GM10248 (cell line): ENCODE data around the gene SPECC1L.

Experiments used
- CTCF ChIA-PET: fragments of 300-600 bp; sonication (Branson Sonifier 250); formaldehyde crosslinking; extraction: SDS; loops from one replicate; lab custom pipeline; 2021; ENCODE audit warnings: antibody characterized with exemption; lab: Yijun Ruan, JAX
- POLR2A ChIA-PET: fragments of 350-650 bp; sonication (Branson Sonifier 250); formaldehyde crosslinking; extraction: SDS; loops from one replicate; lab custom pipeline; 2020; ENCODE audit warnings: antibody characterized with exemption; lab: Yijun Ruan, JAX
- DNase-seq: peaks from one replicate; pipeline ENCODE4 v3.0.0; 2012; ENCODE audit errors: extremely low spot score
- CTCF ChIP-seq: IDR thresholded peaks from 2 replicates; pipeline ENCODE4 v1.5.1; 2012; ENCODE audit warnings: mild to moderate bottlenecking, low read depth; ENCODE audit errors: extremely low read depth, missing control alignments, control extremely low read depth

Gene SPECC1L

GRCh38 chr22:24441406-24442351, 171.0 kb downstream of the SPECC1L start:
- TF ChIP-seq CTCF, result no peak
- DNase-seq, result no peak
- CTCF ChIA-PET, result interaction anchor here (1.2 to 1.5 kb wide), 4 partner anchors 9 to 61 kb away, joined by 3 to 4 read pairs (median 3); no protein-coding TSS in a partner anchor
- POLR2A ChIA-PET, result no interaction called here

- ChIA-PET CTCF (interaction anchor here (1.2 to 1.5 kb wide), 3 partner anchors 10 to 39 kb away, joined by 3 to 4 read pairs (median 3); no protein-coding TSS in a partner anchor), POLR2A (no interaction called here)
- DNase-seq, result no peak
- no peak for TF ChIP-seq CTCF
Measured at GRCh38 chr22:24442352-24442744, 171.7 kb downstream of the SPECC1L start.

- no peak for TF ChIP-seq CTCF
- ChIA-PET CTCF (interaction anchor here (0.8 to 1.3 kb wide), 3 partner anchors 13 to 40 kb away, joined by 3 to 5 read pairs (median 3); no protein-coding TSS in a partner anchor), POLR2A (interaction anchor here (1.4 kb wide), 1 partner anchor 9 kb away, joined by 5 read pairs; no protein-coding TSS in a partner anchor)
- no peak for DNase-seq
Measured at GRCh38 chr22:24443668-24444067, 173.0 kb downstream of the SPECC1L start.

GRCh38 chr22:24444251-24444650, 173.6 kb downstream of the SPECC1L start:
- ChIA-PET POLR2A (interaction anchor here (1.4 kb wide), 1 partner anchor 10 kb away, joined by 5 read pairs; no protein-coding TSS in a partner anchor), CTCF (interaction anchor here (0.6 to 1.3 kb wide), 5 partner anchors 8 to 77 kb away, joined by 3 to 5 read pairs (median 3); no protein-coding TSS in a partner anchor)
- DNase-seq, result no peak
- TF ChIP-seq CTCF, result no peak

GRCh38 chr22:24444729-24445466, 174.3 kb downstream of the SPECC1L start:
- POLR2A ChIA-PET, result no interaction called here
- TF ChIP-seq CTCF, result no peak
- no peak for DNase-seq
- CTCF ChIA-PET, result interaction anchor here (1.1 to 1.7 kb wide), 3 partner anchors 9 to 21 kb away, joined by 3 to 5 read pairs (median 4); no protein-coding TSS in a partner anchor

GRCh38 chr22:24445481-24446259, 175.0 kb downstream of the SPECC1L start:
- TF ChIP-seq CTCF, result no peak
- CTCF ChIA-PET, result interaction anchor here (1.1 to 1.7 kb wide), 4 partner anchors 10 to 61 kb away, joined by 3 to 5 read pairs (median 4); no protein-coding TSS in a partner anchor
- POLR2A ChIA-PET, result no interaction called here
- DNase-seq, result no peak
